Cardiac septum (tissue), 1 donor: ENCODE measurements around the gene EMC9. TPM values are rescaled to one million over a fixed set of nuclear protein-coding genes. Genes with fewer than 3 reads are reported as not detected.
A peak's percentile ranks its signal among the peaks of the same experiment; 100 is the strongest.

Experiments
- DNase-seq: peaks from one replicate; pipeline ENCODE4 v3.0.0-alpha.2; 2020; ENCODE audit warnings: low spot score
- intact Hi-C: fragments of 100-400 bp; cut with DNase I; formaldehyde crosslinking; loops from one replicate; pipeline ENCODE4 v1.14.0; 2022
- microRNA-seq: library from miRNA; unstranded; fragments of <30 nt; microRNA quantifications from one replicate; pipeline ENCODE4 v1.2.0, GENCODE V29; 2020
- total RNA-seq: library from RNA; stranded (reverse); fragmentation: NEBNext Ultra II Directional; extraction: Animal tissue kit (Norgen Biotek cat#: 25700); gene quantifications from one replicate; pipeline ENCODE4 v1.2.1, GENCODE V29; 2021
- donor health status: DM: no; HTN: no; CAD: no.

The EMC9 gene
- total RNA-seq, 1 donor from 2014 or later = 14.6 TPM

- DNase-seq = no peak
- intact Hi-C loops = loop anchor here (10.0 kb wide), 1 partner anchor 114 kb away; the partner anchor contains the start of gene DHRS4L2
These were observed 43.0 kb downstream of the EMC9 start for GRCh38 chr14:24098229-24098926.

GRCh38 chr14:24096545-24097181 is 44.7 kb downstream of the EMC9 start:
- no peak for DNase-seq
- intact Hi-C loops = loop anchor here (10.0 kb wide), 1 partner anchor 112 kb away; the partner anchor contains the start of gene DHRS4L2

DNA sequence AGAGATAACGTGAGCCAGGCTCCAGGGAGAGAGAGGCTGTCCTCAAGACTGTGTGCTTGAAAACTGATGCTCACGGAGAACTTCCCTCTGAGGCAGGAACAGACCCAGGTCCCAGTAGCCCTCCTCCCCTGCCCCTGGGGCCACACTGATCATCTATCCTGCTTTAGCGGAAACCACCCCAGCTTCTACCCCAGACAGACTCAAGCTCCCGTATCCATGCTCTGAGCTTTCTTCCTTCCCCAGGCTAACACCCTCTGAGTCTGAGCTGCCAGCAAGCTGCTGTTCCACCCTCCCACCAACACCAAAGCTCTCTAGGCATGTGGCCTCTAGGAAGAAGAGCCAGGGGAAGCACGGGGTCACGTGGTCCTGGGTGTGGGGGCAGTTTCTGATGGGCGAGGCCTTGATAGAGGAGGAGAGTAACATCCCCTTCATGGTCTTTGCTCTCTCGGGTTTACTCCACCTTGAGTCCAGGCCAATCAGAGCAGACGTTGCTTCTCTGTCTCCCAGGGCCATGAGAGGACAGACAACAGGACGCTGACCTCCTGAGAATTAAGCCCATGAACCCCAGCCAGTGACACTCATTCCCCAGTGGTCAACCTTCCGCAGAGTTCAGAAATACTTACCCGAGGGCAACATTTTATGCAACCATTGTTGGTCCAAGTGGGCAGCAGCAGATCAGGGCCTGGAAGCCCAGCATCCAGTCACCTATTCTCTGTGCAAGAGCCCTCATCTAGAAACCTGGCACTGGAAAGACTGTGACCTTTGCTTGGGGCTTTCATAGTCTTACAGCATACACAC is 45.9 kb downstream of the EMC9 start:
- intact Hi-C loops = loop anchor here (10.0 kb wide), 1 partner anchor 111 kb away; the partner anchor contains the start of gene DHRS4L2
- DNase-seq = no peak

DNA sequence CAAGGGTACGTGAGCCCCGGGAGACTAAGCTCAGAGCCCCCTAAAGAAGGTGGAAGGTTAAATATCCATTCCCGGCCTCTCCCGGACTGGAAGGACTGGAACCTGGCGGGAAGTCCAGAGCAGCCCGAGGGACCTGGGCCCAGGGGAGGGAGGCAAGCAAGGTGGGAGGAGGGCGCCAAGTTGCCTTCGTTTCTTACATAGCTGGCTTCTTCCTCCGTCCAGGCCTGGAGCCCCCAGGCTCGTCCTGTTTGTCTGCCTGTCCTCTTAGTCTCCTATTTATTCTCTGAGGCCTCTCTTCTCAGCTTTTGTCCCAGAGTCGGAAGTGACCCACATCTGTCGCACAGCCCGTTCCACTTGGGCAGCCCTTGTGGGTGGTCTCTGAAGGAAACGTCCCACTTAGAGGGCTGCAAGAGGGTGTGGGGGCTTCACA is 46.5 kb downstream of the EMC9 start:
- DNase-seq = no peak
- intact Hi-C loops = loop anchor here (5.0 to 10.0 kb wide), 2 partner anchors 83 to 110 kb away; partner anchors contain the start of gene DHRS4L2

DNA sequence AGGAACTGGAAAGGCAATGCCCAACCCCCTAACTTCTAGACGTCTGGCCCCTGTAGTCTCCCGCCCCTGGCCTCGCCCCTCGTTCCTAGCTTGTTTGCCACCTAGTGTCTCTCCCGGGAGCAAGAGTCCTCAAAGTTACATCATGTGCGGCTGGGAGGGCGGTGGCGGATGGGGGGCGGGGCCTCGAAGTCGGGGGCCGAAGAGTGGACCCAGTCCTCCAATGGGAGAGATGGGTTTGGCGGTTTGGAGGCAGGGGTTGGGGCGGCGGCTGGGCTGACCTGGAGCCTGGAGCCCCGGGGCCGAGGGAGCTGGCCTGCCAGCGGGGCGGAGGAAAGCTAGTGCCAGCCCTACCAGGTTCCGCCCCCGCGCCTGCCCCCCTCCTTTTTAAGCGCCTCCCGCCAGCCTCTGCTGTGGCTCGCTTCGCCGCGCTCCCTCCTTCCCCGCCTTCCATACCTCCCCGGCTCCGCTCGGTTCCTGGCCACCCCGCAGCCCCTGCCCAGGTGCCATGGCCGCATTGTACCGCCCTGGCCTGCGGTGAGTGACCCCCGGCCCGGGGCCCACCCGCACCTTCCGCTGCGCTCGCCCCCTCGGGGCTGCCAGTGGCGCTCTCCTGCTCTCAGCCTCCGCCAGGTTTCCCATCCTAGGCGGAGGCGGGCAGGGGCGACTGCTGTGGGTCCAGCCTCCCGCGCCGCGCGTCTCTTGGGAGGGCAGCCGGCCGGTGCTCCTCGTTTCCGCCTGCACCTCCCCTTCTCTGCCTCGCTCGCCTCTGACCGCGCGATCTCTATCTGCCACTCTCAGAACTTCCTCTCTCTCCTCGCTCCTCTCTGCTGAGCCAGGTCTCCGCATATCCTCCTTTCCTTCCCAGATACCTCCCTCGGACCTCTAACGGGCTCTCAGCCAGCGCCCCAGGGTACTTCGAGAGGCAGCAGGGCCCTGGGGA is 47.2 kb downstream of the EMC9 start, which contains the start of gene PCK2:
Gene PCK2, plus strand, starts transcription at position 411 of the 940 bp plus-strand sequence. Its CDS starts 95 bp downstream, at position 506.
- peak; percentile 91 for DNase-seq

GRCh38 chr14:24093207-24093900 is 48.0 kb downstream of the EMC9 start:
- intact Hi-C loops = loop anchor here (5.0 to 10.0 kb wide), 2 partner anchors 81 to 109 kb away; partner anchors contain the start of gene DHRS4L2
- DNase-seq = no peak

More for the DNA sequence above, 47.2 kb downstream of the EMC9 start, which contains the start of gene PCK2:
- intact Hi-C loops = loop anchor here (5.0 to 10.0 kb wide), 2 partner anchors 82 to 109 kb away; partner anchors contain the start of gene DHRS4L2

GRCh38 chr14:24092505-24093206 is 48.7 kb downstream of the EMC9 start:
- intact Hi-C loops = loop anchor here (5.0 to 10.0 kb wide), 2 partner anchors 80 to 108 kb away; partner anchors contain the start of gene DHRS4L2

GRCh38 chr14:24092110-24092504 is 49.3 kb downstream of the EMC9 start:
- no peak for DNase-seq
- intact Hi-C loops = loop anchor here (5.0 to 10.0 kb wide), 2 partner anchors 80 to 107 kb away; partner anchors contain the start of gene DHRS4L2

More at GRCh38 chr14:24092505-24093206, 48.7 kb downstream of the EMC9 start:
- DNase-seq = no peak

GRCh38 chr14:24089890-24090289 is 51.5 kb downstream of the EMC9 start:
- intact Hi-C loops = loop anchor here (1.0 to 10.0 kb wide), 3 partner anchors 32 to 105 kb away; partner anchors contain the start of gene DHRS4L2

More at GRCh38 chr14:24089890-24090289, 51.5 kb downstream of the EMC9 start:
- no peak for DNase-seq

Small RNAs within 50 kb of the gene (microRNA-seq; reads per million reads assigned to microRNA genes)
- not detected for gene MIR7703

Other genes starting within 250 kb of the EMC9 start
- 26.0 TPM for gene DHRS4, start 187.8 kb downstream of the EMC9 start, total RNA-seq
- 26.2 TPM for gene DHRS4L2, start 152.7 kb downstream of the EMC9 start, total RNA-seq
- 0.05 TPM for gene CARMIL3, start 89.6 kb downstream of the EMC9 start, total RNA-seq
- 1.4 TPM for gene CPNE6, start 70.0 kb downstream of the EMC9 start, total RNA-seq
- 2.2 TPM for gene PCK2, start 47.3 kb downstream of the EMC9 start, total RNA-seq
- gene DCAF11, start 26.8 kb downstream of the EMC9 start, total RNA-seq = 54.1 TPM
- gene NRL, start 26.6 kb downstream of the EMC9 start, total RNA-seq = 2.4 TPM
- gene FITM1, start 10.9 kb downstream of the EMC9 start, total RNA-seq = 112 TPM
- 61.3 TPM for gene PSME1, start 5.4 kb downstream of the EMC9 start, total RNA-seq
- gene PSME2, start 5.0 kb upstream of the EMC9 start, total RNA-seq = 49.7 TPM
- gene RNF31, start 5.9 kb upstream of the EMC9 start, total RNA-seq = 31.3 TPM
- 44.8 TPM for gene IRF9, start 19.7 kb upstream of the EMC9 start, total RNA-seq
- gene REC8, start 30.5 kb upstream of the EMC9 start, total RNA-seq = 5.7 TPM
- gene IPO4, start 47.2 kb upstream of the EMC9 start, total RNA-seq = 15.7 TPM
- gene TM9SF1, start 53.9 kb upstream of the EMC9 start, total RNA-seq = 19.1 TPM
- not detected for gene TSSK4, start 64.1 kb upstream of the EMC9 start, total RNA-seq
- gene CHMP4A, start 71.9 kb upstream of the EMC9 start, total RNA-seq = 30.0 TPM
- 16.7 TPM for gene MDP1, start 74.5 kb upstream of the EMC9 start, total RNA-seq
- gene NEDD8, start 90.8 kb upstream of the EMC9 start, total RNA-seq = 167 TPM
- gene GMPR2, start 91.3 kb upstream of the EMC9 start, total RNA-seq = 33.2 TPM
- gene TINF2, start 101.0 kb upstream of the EMC9 start, total RNA-seq = 42.3 TPM
- 0.48 TPM for gene TGM1, start 121.6 kb upstream of the EMC9 start, total RNA-seq
- gene RABGGTA, start 130.0 kb upstream of the EMC9 start, total RNA-seq = 13.3 TPM
- 8.5 TPM for gene DHRS1, start 158.2 kb upstream of the EMC9 start, total RNA-seq
- 28.3 TPM for gene NOP9, start 158.3 kb upstream of the EMC9 start, total RNA-seq
- gene CIDEB, start 166.4 kb upstream of the EMC9 start, total RNA-seq = 2.4 TPM
- gene LTB4R2, start 168.5 kb upstream of the EMC9 start, total RNA-seq = 2.2 TPM
- gene LTB4R, start 169.9 kb upstream of the EMC9 start, total RNA-seq = 1.8 TPM
- gene ADCY4, start 193.5 kb upstream of the EMC9 start, total RNA-seq = 71.9 TPM
- 3.5 TPM for gene RIPK3, start 198.4 kb upstream of the EMC9 start, total RNA-seq
- gene NFATC4, start 226.6 kb upstream of the EMC9 start, total RNA-seq = 13.3 TPM